Stimulated activated CD4-positive, alpha-beta T cell treated with anti-CD3 and anti-CD28 coated beads, Interleukin-12 subunit alpha, Interleukin-12 subunit beta, amount 100 ng/mL, for 48 hours (primary cell): Measurements from ENCODE around the gene CEACAM7.

Source experiments
- DNase-seq, 3 donors: peaks; one replicate each; pipeline ENCODE4 v3.0.0-alpha.2; 2020; ENCODE audit warnings: low read depth in 2 of 3, low spot score in 1 of 3

CEACAM7 gene

GRCh38 chr19:41700381-41701195 is 12.5 kb upstream of the CEACAM7 start:
- DNase-seq = no peak

DNA sequence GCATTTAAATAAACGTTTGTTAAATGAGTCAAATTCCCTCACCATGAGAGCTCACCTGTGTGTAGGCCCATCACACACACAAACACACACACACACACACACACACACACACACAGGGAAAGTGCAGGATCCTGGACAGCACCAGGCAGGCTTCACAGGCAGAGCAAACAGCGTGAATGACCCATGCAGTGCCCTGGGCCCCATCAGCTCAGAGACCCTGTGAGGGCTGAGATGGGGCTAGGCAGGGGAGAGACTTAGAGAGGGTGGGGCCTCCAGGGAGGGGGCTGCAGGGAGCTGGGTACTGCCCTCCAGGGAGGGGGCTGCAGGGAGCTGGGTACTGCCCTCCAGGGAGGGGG is 11.9 kb upstream of the CEACAM7 start:
- no peak for DNase-seq

DNA sequence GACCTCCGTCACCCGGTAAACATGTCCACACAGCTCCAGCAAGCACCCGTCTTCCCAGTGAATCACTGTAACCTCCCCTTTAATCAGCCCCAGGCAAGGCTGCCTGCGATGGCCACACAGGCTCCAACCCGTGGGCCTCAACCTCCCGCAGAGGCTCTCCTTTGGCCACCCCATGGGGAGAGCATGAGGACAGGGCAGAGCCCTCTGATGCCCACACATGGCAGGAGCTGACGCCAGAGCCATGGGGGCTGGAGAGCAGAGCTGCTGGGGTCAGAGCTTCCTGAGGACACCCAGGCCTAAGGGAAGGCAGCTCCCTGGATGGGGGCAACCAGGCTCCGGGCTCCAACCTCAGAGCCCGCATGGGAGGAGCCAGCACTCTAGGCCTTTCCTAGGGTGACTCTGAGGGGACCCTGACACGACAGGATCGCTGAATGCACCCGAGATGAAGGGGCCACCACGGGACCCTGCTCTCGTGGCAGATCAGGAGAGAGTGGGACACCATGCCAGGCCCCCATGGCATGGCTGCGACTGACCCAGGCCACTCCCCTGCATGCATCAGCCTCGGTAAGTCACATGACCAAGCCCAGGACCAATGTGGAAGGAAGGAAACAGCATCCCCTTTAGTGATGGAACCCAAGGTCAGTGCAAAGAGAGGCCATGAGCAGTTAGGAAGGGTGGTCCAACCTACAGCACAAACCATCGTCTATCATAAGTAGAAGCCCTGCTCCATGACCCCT is 11.3 kb upstream of the CEACAM7 start:
- DNase-seq = no peak

- DNase-seq = no peak
These were observed 10.7 kb upstream of the CEACAM7 start for GRCh38 chr19:41698746-41699230.

GRCh38 chr19:41697198-41697855 is 9.3 kb upstream of the CEACAM7 start:
- DNase-seq = no peak

GRCh38 chr19:41696402-41697197 is 8.5 kb upstream of the CEACAM7 start:
- no peak for DNase-seq

DNA sequence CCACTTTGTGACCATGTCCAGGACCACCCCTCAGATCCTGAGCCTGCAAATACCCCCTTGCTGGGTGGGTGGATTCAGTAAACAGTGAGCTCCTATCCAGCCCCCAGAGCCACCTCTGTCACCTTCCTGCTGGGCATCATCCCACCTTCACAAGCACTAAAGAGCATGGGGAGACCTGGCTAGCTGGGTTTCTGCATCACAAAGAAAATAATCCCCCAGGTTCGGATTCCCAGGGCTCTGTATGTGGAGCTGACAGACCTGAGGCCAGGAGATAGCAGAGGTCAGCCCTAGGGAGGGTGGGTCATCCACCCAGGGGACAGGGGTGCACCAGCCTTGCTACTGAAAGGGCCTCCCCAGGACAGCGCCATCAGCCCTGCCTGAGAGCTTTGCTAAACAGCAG is 7.7 kb upstream of the CEACAM7 start:
- DNase-seq = no peak

GRCh38 chr19:41694831-41695635 is 7.0 kb upstream of the CEACAM7 start:
- no peak for DNase-seq

- no peak for DNase-seq
These were observed 6.1 kb upstream of the CEACAM7 start for GRCh38 chr19:41694196-41694595.

DNA sequence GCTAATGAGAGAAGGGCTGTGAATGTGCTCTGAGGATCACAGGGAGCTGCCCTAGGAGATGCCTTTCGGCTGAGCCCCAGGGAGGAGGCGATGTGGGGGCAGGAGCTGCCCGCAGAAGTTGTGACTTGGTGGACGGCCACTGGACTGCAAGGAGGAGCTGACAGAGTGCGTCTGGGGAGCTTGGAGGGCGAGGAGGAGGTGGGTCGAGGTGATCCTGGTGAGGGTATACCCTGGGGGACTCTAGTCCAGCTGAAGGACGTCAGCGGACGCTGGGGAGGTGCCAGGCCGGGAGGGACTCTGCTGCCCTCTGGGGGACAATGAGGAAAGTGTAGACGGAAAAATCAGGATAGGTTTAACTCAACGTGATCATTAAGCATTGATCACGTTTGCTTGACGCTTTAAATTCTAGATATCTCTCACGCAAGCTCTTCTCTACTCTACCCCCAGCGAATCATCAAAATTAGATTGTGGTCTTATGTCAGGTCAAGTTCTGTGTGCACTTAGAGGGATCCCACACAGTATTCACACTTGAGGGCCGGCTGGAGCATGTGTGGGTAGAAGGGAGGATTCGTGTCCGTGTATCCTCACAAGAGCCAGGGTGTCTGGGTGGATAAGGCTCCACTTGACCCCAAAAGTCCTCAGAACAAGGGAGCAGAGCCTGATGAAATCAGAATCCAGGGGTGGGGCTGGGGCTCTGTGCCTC is 3.3 kb upstream of the CEACAM7 start:
- peak in 1 of 3 donors; percentile 34 for DNase-seq

- DNase-seq = no peak
These were observed 2.7 kb upstream of the CEACAM7 start for GRCh38 chr19:41690801-41691065.

DNA sequence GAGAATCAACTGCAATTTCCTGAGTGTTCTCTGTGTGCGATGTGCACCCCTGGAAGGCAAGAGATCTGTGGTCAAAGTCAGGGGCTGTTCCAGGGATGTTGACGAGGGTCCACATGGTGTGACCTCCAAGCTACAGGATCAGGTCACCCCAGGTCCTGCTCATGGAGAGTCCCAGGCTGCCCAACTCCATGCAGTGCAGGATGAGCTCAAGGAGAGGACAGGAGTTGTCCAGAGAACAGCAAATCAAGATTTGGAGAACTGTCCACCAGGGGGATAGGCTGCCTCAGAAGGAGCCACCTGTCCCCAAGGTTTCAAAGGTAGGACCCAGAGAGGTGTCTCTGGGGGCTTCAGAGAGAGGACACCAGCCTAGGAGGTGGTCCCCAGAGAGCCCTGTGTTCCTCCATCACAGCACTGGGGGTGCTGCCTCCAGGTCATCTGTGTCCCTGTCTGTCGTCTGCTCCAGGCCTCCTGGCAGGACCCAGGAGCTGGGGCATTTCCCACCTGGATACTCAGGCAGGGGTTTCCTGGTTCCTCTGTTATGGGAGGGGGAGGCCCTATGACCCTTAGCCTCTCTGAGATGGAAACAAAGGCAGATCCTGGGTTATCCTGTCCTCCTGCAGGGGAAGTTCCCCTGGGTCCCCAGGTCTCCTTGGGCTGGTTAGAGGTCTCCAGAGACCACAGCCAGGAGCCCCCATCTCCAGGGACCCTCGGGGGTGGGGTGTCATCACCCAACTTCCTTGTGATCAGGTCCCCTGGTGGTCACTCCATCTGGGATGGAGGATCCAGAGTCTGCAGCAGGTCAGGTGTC is 2.1 kb upstream of the CEACAM7 start:
- DNase-seq = no peak

DNA sequence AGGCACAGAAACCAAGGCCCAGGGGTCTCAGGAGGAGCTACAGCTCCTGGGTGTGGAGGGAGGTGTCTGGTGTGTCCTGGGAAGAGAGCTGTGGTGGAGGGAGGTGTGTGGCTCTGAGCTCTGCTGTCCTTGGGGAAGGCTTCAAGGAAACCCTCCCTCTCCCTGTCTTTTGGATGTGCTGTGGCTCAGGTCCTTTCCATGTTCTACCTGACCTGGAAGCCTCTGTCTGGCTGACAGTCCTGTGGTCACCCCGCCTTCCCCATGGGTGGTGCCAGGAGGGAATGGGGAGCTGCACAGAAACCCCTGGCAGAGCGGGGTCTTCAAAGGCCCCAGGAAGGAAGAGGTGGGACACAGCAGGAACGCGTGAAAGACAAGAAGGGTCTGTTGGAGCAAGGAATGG is 617 bp upstream of the CEACAM7 start:
- no peak for DNase-seq

- DNase-seq = no peak
These were observed 651 bp downstream of the CEACAM7 start for GRCh38 chr19:41687419-41687818.

DNA sequence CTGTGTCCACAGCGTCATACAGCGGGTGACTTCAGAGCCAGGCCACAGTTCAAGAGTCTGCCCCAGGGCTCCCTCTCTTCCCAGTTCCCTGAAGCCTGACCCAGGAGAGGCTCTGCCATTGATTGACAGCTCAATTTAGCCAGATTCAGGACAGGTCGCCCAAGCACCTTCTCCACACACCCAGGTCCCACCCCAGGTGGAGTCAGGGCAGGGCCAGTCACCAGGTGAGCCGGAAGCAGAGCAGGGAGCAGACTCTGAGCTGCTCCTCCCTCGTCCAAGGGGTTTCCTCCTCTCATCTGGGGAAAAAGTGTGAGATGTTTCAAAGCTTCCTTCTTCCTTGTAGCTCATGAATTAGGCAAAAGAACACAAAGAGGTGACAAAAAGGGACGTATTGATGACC is 5.6 kb downstream of the CEACAM7 start:
- DNase-seq = no peak

GRCh38 chr19:41671486-41671885 is 16.6 kb downstream of the CEACAM7 start:
- no peak for DNase-seq

DNA sequence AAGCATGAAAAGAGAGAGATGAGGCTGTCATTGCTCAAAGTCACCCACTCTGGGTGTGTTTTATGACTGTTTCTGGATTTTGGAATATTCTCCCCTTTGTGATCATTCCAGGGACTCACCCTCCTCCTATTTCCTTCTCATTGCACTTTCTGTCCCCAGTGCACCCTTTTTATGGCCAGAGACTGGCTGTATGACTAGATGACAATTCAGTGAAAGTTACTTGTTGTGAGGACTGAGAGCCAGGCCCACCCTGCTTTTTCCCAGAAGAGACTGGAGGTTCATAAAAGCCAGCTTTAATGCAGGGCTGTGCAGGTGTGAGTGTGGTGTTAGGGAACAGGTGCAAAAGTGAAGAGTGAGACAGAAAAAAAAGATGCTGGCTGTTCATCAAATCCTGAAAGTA is 17.3 kb downstream of the CEACAM7 start:
- no peak for DNase-seq

DNA sequence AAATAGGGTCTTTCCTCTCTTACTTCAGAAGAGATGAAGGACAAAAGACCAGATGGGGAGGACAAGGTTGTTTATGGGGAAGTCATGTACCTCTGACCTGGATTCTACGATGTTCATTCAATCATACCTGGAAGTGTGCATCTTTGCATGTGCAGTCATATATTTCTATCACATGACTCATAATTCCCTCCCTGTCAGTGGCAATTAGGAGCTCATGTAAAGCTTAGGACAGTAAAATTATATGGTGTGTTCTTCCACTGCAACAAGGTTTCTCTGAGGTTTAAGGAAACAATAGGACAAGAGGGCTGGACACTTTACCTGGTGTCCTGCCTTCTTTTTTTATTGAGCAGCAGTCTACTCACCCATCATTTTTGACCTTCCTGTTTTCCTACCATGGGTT is 19.8 kb downstream of the CEACAM7 start:
- no peak for DNase-seq

GRCh38 chr19:41666075-41666474 is 22.0 kb downstream of the CEACAM7 start:
- no peak for DNase-seq
